HL-60 (cell line): ENCODE measurements around the gene DPYSL5.

Source experiments
- DNase-seq, 2 experiments: peaks; one replicate each; pipeline ENCODE4 v3.0.0-alpha.2; 2010 to 2020; ENCODE audit warnings: low read depth in 1 of 2, low spot score in 1 of 2
- H3K27ac ChIP-seq: fragments of 250-450 bp; sonication (Bioruptor Pico); replicated peaks from 2 replicates; pipeline ENCODE4 v1.5.1; 2020; ENCODE audit warnings: mild to moderate bottlenecking, moderate library complexity
- H3K27me3 ChIP-seq: fragments of 250-450 bp; sonication (Bioruptor Pico); 2 replicates; pipeline ENCODE4 v1.5.1; 2021; ENCODE audit warnings: mild to moderate bottlenecking, moderate library complexity; ENCODE audit not compliant: insufficient read depth, poor library complexity, severe bottlenecking
- H3K4me3 ChIP-seq: replicated peaks from 2 replicates; pipeline ENCODE4 v1.5.1; 2011; ENCODE audit warnings: mild to moderate bottlenecking, control low read depth, low read length; ENCODE audit not compliant: insufficient read depth
- CTCF ChIP-seq: IDR thresholded peaks from one replicate; pipeline ENCODE4 v1.5.1; 2011; ENCODE audit warnings: low read length, control low read depth, inconsistent platforms; ENCODE audit not compliant: insufficient read depth
- GABPA ChIP-seq: IDR thresholded peaks from 2 replicates; pipeline ENCODE4 v1.6.1; 2012; ENCODE audit warnings: low read depth
- POLR2AphosphoS5 ChIP-seq: IDR thresholded peaks from 2 replicates; pipeline ENCODE4 v1.6.1; 2012; ENCODE audit warnings: low read depth
- SPI1 ChIP-seq: IDR thresholded peaks from 2 replicates; pipeline ENCODE4 v1.6.1; 2012; ENCODE audit warnings: low read depth, mild to moderate bottlenecking, borderline replicate concordance
- TF ChIP-seq, protein P1 (sequence below): IDR thresholded peaks from 2 replicates; pipeline ENCODE4 v1.6.1; 2012; ENCODE audit warnings: low read depth; ENCODE audit not compliant: insufficient replicate concordance

The DPYSL5 gene

GRCh38 chr2:26816893-26817292 is 31.0 kb upstream of the DPYSL5 start:
- no peak for TF ChIP-seq CTCF
- no peak for TF ChIP-seq POLR2AphosphoS5
- TF ChIP-seq SPI1 = no peak
- no peak for TF ChIP-seq GABPA
- TF ChIP-seq, protein P1, sequence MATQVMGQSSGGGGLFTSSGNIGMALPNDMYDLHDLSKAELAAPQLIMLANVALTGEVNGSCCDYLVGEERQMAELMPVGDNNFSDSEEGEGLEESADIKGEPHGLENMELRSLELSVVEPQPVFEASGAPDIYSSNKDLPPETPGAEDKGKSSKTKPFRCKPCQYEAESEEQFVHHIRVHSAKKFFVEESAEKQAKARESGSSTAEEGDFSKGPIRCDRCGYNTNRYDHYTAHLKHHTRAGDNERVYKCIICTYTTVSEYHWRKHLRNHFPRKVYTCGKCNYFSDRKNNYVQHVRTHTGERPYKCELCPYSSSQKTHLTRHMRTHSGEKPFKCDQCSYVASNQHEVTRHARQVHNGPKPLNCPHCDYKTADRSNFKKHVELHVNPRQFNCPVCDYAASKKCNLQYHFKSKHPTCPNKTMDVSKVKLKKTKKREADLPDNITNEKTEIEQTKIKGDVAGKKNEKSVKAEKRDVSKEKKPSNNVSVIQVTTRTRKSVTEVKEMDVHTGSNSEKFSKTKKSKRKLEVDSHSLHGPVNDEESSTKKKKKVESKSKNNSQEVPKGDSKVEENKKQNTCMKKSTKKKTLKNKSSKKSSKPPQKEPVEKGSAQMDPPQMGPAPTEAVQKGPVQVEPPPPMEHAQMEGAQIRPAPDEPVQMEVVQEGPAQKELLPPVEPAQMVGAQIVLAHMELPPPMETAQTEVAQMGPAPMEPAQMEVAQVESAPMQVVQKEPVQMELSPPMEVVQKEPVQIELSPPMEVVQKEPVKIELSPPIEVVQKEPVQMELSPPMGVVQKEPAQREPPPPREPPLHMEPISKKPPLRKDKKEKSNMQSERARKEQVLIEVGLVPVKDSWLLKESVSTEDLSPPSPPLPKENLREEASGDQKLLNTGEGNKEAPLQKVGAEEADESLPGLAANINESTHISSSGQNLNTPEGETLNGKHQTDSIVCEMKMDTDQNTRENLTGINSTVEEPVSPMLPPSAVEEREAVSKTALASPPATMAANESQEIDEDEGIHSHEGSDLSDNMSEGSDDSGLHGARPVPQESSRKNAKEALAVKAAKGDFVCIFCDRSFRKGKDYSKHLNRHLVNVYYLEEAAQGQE = no peak
- Histone ChIP-seq H3K4me3 (no peak overlapping the region), H3K27ac (no peak overlapping the region), H3K27me3 (peaks cover 3% of the 10 kb centered on the region)
- DNase-seq = no peak

- Histone ChIP-seq H3K27me3 (peaks cover 3% of the 10 kb centered on the region), H3K27ac (no peak overlapping the region), H3K4me3 (no peak overlapping the region)
- DNase-seq = no peak
- TF ChIP-seq SPI1 (no peak), GABPA (no peak), POLR2AphosphoS5 (no peak), CTCF (no peak)
- TF ChIP-seq, protein P1 = no peak
Measured at GRCh38 chr2:26818255-26818654, 29.7 kb upstream of the DPYSL5 start.

DNA sequence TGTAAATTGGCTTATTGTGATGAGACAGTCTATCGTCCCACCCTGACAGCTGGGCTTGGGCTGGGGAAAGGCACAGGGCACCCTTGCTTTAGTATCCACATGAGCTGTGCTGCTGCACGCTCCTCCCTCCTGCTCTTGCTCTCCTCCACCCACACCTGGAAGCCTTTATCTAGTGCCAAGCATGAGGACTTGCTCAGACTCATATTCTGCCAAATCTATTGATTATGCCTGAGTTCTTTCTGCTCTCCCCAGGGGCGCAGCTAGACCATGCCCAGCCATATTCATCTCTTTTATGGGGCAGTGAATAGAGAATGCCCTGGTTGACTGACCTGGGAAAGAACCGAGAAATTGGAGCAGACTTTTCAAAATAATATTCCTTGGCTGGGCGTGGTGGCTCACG is 29.0 kb upstream of the DPYSL5 start:
- no peak overlapping the region for H3K27ac ChIP-seq
- no peak overlapping the region for H3K4me3 ChIP-seq
- TF ChIP-seq SPI1 (no peak), GABPA (no peak), CTCF (no peak), POLR2AphosphoS5 (no peak)
- TF ChIP-seq, protein P1 = no peak
- no peak for DNase-seq
- H3K27me3 ChIP-seq = peaks cover 3% of the 10 kb centered on the region
